Astrocyte (in vitro differentiated cells and primary cell): ENCODE measurements around the gene WDR7. TPM values are rescaled to one million over a fixed set of nuclear protein-coding genes. Genes with fewer than 3 reads are reported as not detected.

Experiments
- DNase-seq: peaks from one replicate; pipeline ENCODE4 v3.0.0-alpha.2; 2010; ENCODE audit warnings: low read depth
- FAIRE-seq: peaks from 2 replicates; lab custom pipeline; 2011; peaks lifted over from hg19 to GRCh38; lab: Jason Lieb, UNC
- H2AFZ ChIP-seq: 2 replicates; pipeline ENCODE4 v1.6.0; 2012; ENCODE audit warnings: low read depth, low read length, inconsistent platforms
- H3K27ac ChIP-seq: 2 replicates; pipeline ENCODE4 v1.5.1; 2011; ENCODE audit warnings: low read depth, low read length, inconsistent platforms
- H3K27me3 ChIP-seq: 2 replicates; pipeline ENCODE4 v1.6.0; 2011; ENCODE audit warnings: low read length, inconsistent platforms; ENCODE audit not compliant: insufficient read depth
- H3K36me3 ChIP-seq: 2 replicates; pipeline ENCODE4 v1.5.1; 2011; ENCODE audit warnings: low read length, inconsistent platforms; ENCODE audit not compliant: insufficient read depth
- H3K4me1 ChIP-seq: 2 replicates; pipeline ENCODE4 v1.5.1; 2011; ENCODE audit warnings: low read length, inconsistent platforms; ENCODE audit not compliant: insufficient read depth
- H3K4me2 ChIP-seq: 2 replicates; pipeline ENCODE4 v1.6.0; 2012; ENCODE audit warnings: low read length, inconsistent platforms
- H3K4me3 ChIP-seq: 2 replicates; pipeline ENCODE4 v1.5.1; 2011; ENCODE audit warnings: low read depth, mild to moderate bottlenecking, low read length, inconsistent platforms; ENCODE audit not compliant: insufficient read depth
- H3K79me2 ChIP-seq: 2 replicates; pipeline ENCODE4 v1.6.0; 2012; ENCODE audit warnings: mild to moderate bottlenecking, low read length, inconsistent platforms; ENCODE audit not compliant: insufficient read depth
- H3K9ac ChIP-seq: 2 replicates; pipeline ENCODE4 v1.6.0; 2012; ENCODE audit warnings: mild to moderate bottlenecking, low read length, inconsistent platforms
- H3K9me3 ChIP-seq: 2 replicates; pipeline ENCODE4 v1.5.1; 2012; ENCODE audit warnings: low read depth, mild to moderate bottlenecking, low read length, inconsistent platforms; ENCODE audit not compliant: insufficient read depth
- H4K20me1 ChIP-seq: 2 replicates; pipeline ENCODE4 v1.6.0; 2012; ENCODE audit warnings: low read length, inconsistent platforms; ENCODE audit not compliant: insufficient read depth
- H3K27ac Mint-ChIP-seq: one replicate; pipeline ENCODE4 v1.8.0; 2021; ENCODE audit warnings: mild to moderate bottlenecking, mixed read lengths; ENCODE audit not compliant: unreplicated experiment
- H3K27me3 Mint-ChIP-seq: one replicate; pipeline ENCODE4 v1.8.0; 2021; ENCODE audit warnings: low read depth, mixed read lengths; ENCODE audit not compliant: unreplicated experiment
- H3K36me3 Mint-ChIP-seq: one replicate; pipeline ENCODE4 v1.8.0; 2021; ENCODE audit warnings: low read depth, mixed read lengths; ENCODE audit not compliant: unreplicated experiment
- H3K4me1 Mint-ChIP-seq: one replicate; pipeline ENCODE4 v1.8.0; 2021; ENCODE audit warnings: low read depth, mixed read lengths; ENCODE audit not compliant: unreplicated experiment
- H3K4me3 Mint-ChIP-seq: one replicate; pipeline ENCODE4 v1.8.0; 2021; ENCODE audit warnings: mild to moderate bottlenecking, moderate library complexity, mixed read lengths; ENCODE audit not compliant: unreplicated experiment
- H3K9me3 Mint-ChIP-seq: one replicate; pipeline ENCODE4 v1.8.0; 2021; ENCODE audit warnings: mild to moderate bottlenecking, mixed read lengths; ENCODE audit not compliant: unreplicated experiment
- EZH2 ChIP-seq: IDR thresholded peaks from 2 replicates; pipeline ENCODE4 v1.6.1; 2012; ENCODE audit warnings: mild to moderate bottlenecking, low read length, inconsistent platforms; ENCODE audit not compliant: insufficient read depth
- total RNA-seq: library from RNA; stranded (reverse); gene quantifications from 2 replicates; pipeline ENCODE4 v1.2.1, GENCODE V29; 2021
- TF ChIP-seq, protein P1 (sequence below): IDR thresholded peaks from 2 replicates; pipeline ENCODE4 v1.5.1; 2011; ENCODE audit warnings: low read depth, mild to moderate bottlenecking, inconsistent platforms, low read length, moderate library complexity; ENCODE audit not compliant: insufficient read depth

The WDR7 gene
- total RNA-seq, 1 donor from 2014 or later, result 16.9 TPM

DNA sequence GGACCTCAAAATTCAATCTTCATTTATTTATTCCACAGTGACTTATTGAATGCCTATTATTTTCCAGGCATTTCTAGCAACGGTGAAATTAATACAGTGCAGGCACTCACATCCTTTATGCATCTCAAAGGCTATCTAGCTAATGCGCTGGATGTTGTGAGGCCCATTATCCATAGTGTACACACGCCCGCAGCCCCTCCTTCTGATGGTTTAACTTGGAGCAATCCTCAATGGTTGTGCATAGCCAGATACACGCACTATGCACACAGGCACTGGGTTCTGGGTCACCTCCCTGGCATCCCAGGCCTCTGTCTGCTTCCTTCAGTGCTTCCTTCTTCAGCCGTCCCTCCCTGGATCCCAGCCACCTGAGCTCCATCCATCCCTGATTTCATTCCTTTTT, 387.2 kb downstream of the WDR7 start:
- Histone ChIP-seq H4K20me1 (no peaks in the 10 kb centered on the region), H2AFZ (no peak overlapping the region), H3K4me1 (no peaks in the 10 kb centered on the region), H3K4me2 (no peak overlapping the region), H3K9me3 (no peaks in the 10 kb centered on the region), H3K79me2 (no peaks in the 10 kb centered on the region), H3K27me3 (no peaks in the 10 kb centered on the region), H3K4me3 (no peak overlapping the region), H3K27ac (no peak overlapping the region), H3K36me3 (no peaks in the 10 kb centered on the region), H3K9ac (no peak overlapping the region)
- no peaks in the 10 kb centered on the region for H3K9me3 Mint-ChIP-seq
- no peak for FAIRE-seq
- no peak for DNase-seq
- no peaks in the 10 kb centered on the region for H3K4me1 Mint-ChIP-seq
- peaks cover 1% of the 10 kb centered on the region for H3K36me3 Mint-ChIP-seq
- no peak overlapping the region for H3K4me3 Mint-ChIP-seq
- TF ChIP-seq EZH2, result no peak
- TF ChIP-seq, protein P1, sequence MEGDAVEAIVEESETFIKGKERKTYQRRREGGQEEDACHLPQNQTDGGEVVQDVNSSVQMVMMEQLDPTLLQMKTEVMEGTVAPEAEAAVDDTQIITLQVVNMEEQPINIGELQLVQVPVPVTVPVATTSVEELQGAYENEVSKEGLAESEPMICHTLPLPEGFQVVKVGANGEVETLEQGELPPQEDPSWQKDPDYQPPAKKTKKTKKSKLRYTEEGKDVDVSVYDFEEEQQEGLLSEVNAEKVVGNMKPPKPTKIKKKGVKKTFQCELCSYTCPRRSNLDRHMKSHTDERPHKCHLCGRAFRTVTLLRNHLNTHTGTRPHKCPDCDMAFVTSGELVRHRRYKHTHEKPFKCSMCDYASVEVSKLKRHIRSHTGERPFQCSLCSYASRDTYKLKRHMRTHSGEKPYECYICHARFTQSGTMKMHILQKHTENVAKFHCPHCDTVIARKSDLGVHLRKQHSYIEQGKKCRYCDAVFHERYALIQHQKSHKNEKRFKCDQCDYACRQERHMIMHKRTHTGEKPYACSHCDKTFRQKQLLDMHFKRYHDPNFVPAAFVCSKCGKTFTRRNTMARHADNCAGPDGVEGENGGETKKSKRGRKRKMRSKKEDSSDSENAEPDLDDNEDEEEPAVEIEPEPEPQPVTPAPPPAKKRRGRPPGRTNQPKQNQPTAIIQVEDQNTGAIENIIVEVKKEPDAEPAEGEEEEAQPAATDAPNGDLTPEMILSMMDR, result no peak
- no peak overlapping the region for H3K27ac Mint-ChIP-seq
- H3K27me3 Mint-ChIP-seq, result peaks cover 3% of the 10 kb centered on the region

- Histone ChIP-seq H3K4me3 (no peak overlapping the region), H3K4me1 (no peaks in the 10 kb centered on the region), H3K9me3 (no peaks in the 10 kb centered on the region), H3K36me3 (no peaks in the 10 kb centered on the region), H3K79me2 (no peaks in the 10 kb centered on the region), H4K20me1 (no peaks in the 10 kb centered on the region), H3K4me2 (no peak overlapping the region), H3K9ac (no peak overlapping the region), H3K27ac (no peak overlapping the region), H2AFZ (no peak overlapping the region), H3K27me3 (no peaks in the 10 kb centered on the region)
- no peak overlapping the region for H3K4me3 Mint-ChIP-seq
- no peak overlapping the region for H3K27ac Mint-ChIP-seq
- FAIRE-seq (no peak), DNase-seq (no peak)
- TF ChIP-seq EZH2, result no peak
- TF ChIP-seq, protein P1, result no peak
- peaks cover 7% of the 10 kb centered on the region for H3K9me3 Mint-ChIP-seq
- H3K27me3 Mint-ChIP-seq, result peaks cover 9% of the 10 kb centered on the region
- H3K4me1 Mint-ChIP-seq, result no peaks in the 10 kb centered on the region
- H3K36me3 Mint-ChIP-seq, result no peaks in the 10 kb centered on the region
Observed at GRCh38 chr18:57040175-57040574, 389.0 kb downstream of the WDR7 start.

- no peak overlapping the region for H3K4me2 ChIP-seq
- TF ChIP-seq, protein P1, result no peak
- no peak for TF ChIP-seq EZH2
- H3K4me3 ChIP-seq, result no peak overlapping the region
- no peak overlapping the region for H3K27ac ChIP-seq
- no peaks in the 10 kb centered on the region for H3K4me1 ChIP-seq
- peaks cover 9% of the 10 kb centered on the region for H3K9me3 Mint-ChIP-seq
- no peaks in the 10 kb centered on the region for H3K36me3 Mint-ChIP-seq
- H4K20me1 ChIP-seq, result no peaks in the 10 kb centered on the region
- H3K4me1 Mint-ChIP-seq, result no peaks in the 10 kb centered on the region
- no peaks in the 10 kb centered on the region for H3K27me3 ChIP-seq
- no peak overlapping the region for H3K27ac Mint-ChIP-seq
- no peak for DNase-seq
- H3K27me3 Mint-ChIP-seq, result peaks cover 9% of the 10 kb centered on the region
- H2AFZ ChIP-seq, result no peak overlapping the region
- no peak overlapping the region for H3K4me3 Mint-ChIP-seq
- H3K9me3 ChIP-seq, result no peaks in the 10 kb centered on the region
- H3K36me3 ChIP-seq, result no peaks in the 10 kb centered on the region
- H3K79me2 ChIP-seq, result no peaks in the 10 kb centered on the region
- no peak overlapping the region for H3K9ac ChIP-seq
- FAIRE-seq, result no peak
Observed at GRCh38 chr18:57043241-57043640, 392.1 kb downstream of the WDR7 start.
